ENCODE data around the gene INCENP.

INCENP gene

DNA sequence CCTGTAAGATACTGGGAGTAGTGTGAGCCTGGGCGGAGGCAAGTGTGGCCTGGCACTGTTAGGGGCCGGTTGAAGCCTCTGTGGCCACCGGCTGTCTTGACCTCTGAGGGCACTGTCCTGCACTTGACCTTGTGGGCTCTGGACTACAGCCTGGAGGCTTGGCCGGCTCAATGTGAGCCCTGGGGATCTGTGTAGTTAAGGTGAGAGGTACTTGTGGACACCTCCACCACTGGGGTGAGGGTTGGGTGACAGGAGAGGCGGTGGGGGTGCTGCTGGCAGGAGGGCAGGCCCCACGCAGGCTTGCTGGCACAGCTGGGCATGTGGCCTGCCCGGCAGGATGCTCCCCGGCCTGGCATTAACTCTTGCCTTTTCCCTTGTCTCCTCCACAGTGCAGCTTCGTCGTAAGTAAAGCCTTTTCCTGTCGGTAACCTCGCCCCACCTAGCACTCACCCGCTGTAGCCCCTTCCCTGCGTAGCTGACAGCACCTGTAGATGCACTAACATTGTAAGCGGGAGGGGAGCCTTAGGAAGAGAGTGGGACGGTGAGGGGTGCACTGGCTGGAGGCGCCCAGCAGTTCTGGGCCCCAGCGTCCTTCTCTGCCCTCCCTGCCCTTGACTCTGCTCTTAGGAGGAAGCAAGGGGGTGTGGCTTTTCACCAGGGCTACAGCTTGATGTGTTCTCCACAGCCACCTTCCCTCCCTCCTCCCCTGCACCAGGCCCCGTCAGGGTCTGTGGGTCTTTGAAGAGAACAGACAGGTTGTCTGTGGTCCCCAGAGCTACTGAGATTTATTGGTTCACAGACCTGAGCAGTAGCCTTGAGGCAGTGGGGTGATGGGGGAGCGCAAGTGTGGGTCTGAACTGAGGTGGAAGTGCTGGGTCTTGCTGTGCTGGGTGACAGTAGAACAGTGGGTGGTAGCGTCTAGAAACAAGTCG is 17.6 kb downstream of the INCENP start:
- TF ChIP-seq, protein P1, sequence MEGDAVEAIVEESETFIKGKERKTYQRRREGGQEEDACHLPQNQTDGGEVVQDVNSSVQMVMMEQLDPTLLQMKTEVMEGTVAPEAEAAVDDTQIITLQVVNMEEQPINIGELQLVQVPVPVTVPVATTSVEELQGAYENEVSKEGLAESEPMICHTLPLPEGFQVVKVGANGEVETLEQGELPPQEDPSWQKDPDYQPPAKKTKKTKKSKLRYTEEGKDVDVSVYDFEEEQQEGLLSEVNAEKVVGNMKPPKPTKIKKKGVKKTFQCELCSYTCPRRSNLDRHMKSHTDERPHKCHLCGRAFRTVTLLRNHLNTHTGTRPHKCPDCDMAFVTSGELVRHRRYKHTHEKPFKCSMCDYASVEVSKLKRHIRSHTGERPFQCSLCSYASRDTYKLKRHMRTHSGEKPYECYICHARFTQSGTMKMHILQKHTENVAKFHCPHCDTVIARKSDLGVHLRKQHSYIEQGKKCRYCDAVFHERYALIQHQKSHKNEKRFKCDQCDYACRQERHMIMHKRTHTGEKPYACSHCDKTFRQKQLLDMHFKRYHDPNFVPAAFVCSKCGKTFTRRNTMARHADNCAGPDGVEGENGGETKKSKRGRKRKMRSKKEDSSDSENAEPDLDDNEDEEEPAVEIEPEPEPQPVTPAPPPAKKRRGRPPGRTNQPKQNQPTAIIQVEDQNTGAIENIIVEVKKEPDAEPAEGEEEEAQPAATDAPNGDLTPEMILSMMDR (IDR thresholded peaks at IDR 0.05; ENCODE audit: low read length, missing control alignments): no peak
- no peak overlapping the region for H3K4me3 ChIP-seq (replicated peaks; ENCODE audit: low read depth, low read length)
- DNase-seq (ENCODE audit: low read depth): no peak

DNA sequence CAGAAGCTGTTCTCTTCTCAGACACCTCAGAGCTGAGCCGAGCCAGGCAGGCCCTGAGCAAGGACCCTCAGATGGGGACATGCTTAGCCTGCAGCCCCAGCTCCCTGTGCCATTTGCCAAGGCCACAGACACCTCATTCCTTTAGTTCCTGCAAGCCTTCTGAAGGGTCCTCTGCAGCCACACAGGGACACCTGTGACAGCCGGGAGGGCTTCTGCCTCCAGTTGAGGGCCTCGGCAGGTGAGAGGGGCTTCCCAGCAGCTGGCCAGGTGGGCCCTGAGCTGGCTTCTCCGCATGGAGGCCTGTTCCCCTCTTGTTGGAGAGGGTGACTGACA is 18.2 kb downstream of the INCENP start:
- TF ChIP-seq, protein P1 (IDR thresholded peaks at IDR 0.05; ENCODE audit: low read length, missing control alignments): no peak
- DNase-seq (ENCODE audit: low read depth): no peak

DNA sequence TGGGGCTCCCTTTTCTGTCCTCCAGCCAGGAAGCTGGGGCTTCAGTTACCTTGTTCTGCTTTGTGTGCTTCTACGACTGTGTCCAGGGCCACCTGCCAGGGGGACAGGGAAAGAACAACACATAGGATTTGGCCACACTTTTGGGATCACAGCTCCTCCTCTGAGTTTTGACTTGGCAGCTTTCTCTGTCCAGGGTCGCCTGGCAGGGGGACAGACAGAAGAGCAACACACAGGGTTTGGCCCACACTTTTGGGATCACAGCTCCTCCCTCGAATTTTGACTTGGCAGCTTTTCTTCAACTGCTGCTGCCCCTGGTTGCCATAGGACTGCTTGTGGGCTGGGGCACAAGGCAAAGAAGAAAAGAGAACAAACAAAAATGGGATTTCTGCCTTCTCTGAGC is 19.1 kb downstream of the INCENP start:
- no peak overlapping the region for H3K4me3 ChIP-seq (replicated peaks; ENCODE audit: low read depth, low read length)
- TF ChIP-seq, protein P1 (IDR thresholded peaks at IDR 0.05; ENCODE audit: low read length, missing control alignments): no peak
- DNase-seq (ENCODE audit: low read depth): no peak

More for the DNA sequence above, 18.2 kb downstream of the INCENP start:
- no peak overlapping the region for H3K4me3 ChIP-seq (replicated peaks; ENCODE audit: low read depth, low read length)

DNA sequence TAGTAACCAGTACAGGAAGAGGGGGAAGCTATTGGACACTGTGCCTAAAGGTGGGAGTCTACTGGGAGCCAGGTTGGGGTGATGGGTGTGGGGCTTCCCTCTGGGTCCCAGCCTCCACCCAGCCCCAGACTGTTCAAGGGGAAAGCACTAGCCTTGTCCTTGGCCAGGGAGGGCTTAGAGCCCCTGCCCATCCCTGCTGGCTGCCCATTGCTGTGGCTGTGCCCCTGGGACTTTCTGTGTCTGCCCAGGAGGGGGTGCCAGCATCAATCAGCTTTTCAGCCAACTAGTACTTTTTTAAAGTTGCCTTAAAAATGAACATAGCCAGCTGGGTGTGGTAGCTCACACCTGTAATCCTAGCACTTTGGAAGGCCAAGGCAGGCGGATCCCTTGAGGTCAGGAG is 19.9 kb downstream of the INCENP start:
- TF ChIP-seq, protein P1 (IDR thresholded peaks at IDR 0.05; ENCODE audit: low read length, missing control alignments): peak; percentile 22
- DNase-seq (ENCODE audit: low read depth): no peak
- no peak overlapping the region for H3K4me3 ChIP-seq (replicated peaks; ENCODE audit: low read depth, low read length)

DNA sequence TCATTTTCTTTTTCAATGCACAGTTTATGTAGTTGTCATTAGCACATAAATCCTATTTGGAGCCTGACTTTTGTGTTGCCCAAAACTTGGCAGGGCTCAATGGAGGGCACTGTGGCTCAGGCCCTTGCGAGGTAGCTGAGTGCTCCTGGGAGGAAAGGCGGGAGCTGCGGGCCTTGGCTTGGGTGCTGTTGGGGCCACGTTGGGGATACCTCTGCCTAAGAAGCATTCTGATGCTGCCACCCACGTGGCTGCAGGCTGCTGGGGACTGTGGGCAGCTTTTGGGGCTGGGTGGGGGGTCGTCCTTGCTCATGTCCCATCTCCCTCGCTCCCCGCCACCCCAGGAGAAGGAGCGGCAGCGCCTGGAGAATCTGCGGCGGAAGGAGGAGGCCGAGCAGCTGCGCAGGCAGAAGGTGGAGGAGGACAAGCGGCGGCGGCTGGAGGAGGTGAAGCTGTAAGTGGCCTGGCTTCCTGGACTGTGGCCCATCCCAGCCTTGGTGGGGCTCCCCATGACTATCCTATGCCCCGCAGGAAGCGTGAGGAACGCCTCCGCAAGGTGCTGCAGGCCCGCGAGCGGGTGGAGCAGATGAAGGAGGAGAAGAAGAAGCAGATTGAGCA is 20.9 kb downstream of the INCENP start:
- TF ChIP-seq, protein P1 (IDR thresholded peaks at IDR 0.05; ENCODE audit: low read length, missing control alignments): no peak
- DNase-seq (ENCODE audit: low read depth): no peak
- no peak overlapping the region for H3K4me3 ChIP-seq (replicated peaks; ENCODE audit: low read depth, low read length)

DNA sequence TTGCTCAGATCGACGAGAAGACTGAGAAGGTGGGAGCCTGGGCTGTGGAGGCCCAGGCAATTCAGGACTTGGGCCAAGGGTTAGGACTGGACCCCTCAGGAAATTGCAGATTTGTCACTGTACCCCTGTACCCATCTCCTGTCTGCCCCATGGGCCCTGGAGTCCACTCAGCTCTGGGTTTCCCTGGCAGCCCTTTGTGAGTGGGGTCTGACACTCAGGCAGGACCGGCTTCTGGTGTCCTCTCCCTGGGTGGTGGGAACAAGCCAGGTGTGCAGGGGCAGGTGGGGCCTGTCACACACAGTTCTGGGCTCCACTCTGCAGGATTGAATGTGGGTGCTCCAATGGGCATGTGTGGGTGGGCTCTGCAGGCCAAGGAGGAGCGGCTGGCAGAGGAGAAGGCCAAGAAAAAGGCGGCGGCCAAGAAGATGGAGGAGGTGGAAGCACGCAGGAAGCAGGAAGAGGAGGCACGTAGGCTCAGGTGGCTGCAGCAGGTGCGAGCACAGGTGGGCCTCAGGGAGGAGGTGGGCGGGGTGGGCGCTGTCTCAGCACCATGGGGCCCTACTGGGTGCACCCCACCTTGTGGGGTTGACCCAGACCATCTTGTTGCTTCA is 21.6 kb downstream of the INCENP start:
- TF ChIP-seq, protein P1 (IDR thresholded peaks at IDR 0.05; ENCODE audit: low read length, missing control alignments): no peak
- no peak for DNase-seq (ENCODE audit: low read depth)
- no peak overlapping the region for H3K4me3 ChIP-seq (replicated peaks; ENCODE audit: low read depth, low read length)
